ENCODE results near the gene SUMF1.

The SUMF1 gene

DNA sequence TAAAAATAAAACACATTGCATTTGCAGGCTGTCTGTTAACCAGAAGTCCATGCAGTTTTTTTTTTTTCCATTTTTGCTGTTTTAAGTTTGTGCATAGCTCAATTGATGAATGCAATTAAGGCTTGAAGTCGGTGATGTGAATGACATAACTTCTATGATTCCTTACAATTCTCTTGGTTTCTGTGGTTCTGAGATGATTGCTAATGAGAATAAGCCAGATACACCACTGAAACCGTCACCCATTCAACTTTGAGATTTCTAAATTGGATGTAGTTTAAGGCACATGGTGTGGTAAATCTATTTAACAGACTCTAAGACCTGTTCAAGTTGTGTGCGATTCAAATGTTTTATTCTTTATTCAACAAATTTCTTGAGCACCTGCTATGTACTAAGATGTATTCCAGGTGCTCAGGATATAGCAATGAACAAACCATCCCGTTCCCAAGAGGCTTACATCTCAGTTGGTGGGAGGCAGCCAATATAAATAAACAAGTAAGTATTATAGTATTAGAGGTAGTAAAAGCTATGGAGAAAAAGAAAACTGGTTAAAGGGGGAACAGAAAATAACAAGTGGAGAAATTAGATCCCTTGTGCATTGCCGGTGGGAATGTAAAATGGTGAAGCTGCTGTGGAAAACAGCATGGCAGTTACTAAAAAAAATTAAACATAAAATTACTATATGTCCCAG is 30.1 kb upstream of the SUMF1 start:
- no peak for DNase-seq

DNA sequence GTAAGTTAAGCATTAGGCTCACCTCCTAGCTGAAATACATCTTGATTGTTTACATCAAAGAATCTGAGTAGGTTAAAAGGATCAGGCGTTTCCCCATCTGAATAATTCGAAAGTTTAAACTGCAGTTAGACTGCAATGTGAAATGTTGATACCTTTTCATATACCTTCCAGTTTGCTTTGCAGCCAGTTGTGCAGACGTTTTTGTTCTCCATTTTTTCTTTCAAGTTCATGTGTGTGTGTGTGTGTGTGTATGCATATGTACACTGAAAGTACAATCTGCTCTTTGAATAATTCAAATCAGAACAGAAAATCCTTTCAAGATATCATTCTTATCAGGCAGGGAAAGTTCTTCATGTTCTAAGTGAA is 29.0 kb upstream of the SUMF1 start:
- DNase-seq, result no peak

DNA sequence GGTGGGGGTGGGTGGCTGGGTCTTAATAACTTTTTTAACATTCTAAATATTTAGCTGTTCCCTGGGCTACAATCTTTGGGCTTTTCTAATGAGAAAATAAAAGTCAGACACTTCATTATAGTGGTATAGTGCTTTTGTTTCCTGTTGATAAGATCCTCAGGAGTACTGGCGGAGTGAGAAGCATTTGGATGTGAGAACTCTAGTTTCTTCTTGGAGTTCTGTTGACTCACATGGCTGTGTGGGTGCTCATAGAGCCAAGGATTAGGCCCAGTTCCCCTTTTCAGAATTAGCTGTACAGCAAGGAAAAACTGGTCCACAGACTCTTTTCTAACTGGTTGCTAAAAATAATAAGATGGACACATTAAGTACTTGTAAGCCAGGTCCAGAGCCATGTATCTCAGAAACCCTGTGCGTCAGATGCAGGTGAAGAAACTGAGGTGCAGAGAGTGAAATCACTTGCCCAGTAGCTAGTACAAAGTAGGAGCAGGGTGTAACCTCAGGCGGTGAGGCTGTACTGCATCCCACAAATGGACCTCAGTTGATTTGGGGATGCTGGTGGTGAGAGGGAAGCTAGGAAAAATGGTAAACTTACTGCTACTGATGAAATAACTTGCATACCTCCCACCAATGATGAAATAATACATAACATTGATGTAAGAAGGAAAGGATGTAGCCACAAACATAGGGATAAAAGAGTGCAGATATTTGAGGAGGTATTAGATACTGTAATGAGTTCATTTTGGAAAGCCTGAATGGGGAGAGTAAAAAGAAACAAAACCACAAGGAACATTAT is 28.4 kb upstream of the SUMF1 start:
- no peak for DNase-seq

DNA sequence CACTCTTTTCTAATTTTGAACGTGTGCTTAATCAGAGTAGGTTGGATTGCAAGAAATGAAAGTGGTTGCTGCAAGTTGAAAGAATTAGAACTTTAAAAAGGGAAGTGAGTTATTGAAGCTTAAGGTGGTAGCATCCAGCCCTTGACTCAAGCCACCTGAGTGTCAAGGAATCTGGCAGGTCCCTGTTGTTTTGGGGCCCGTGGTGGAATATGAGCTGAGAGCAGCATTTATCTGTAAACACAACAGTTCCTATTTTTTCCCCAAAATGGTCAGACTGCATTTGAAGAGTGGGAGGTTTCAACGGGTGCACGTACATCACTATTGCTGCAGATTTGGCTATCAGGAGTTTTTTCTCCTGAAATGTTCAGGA is 27.8 kb upstream of the SUMF1 start:
- DNase-seq, result no peak

DNA sequence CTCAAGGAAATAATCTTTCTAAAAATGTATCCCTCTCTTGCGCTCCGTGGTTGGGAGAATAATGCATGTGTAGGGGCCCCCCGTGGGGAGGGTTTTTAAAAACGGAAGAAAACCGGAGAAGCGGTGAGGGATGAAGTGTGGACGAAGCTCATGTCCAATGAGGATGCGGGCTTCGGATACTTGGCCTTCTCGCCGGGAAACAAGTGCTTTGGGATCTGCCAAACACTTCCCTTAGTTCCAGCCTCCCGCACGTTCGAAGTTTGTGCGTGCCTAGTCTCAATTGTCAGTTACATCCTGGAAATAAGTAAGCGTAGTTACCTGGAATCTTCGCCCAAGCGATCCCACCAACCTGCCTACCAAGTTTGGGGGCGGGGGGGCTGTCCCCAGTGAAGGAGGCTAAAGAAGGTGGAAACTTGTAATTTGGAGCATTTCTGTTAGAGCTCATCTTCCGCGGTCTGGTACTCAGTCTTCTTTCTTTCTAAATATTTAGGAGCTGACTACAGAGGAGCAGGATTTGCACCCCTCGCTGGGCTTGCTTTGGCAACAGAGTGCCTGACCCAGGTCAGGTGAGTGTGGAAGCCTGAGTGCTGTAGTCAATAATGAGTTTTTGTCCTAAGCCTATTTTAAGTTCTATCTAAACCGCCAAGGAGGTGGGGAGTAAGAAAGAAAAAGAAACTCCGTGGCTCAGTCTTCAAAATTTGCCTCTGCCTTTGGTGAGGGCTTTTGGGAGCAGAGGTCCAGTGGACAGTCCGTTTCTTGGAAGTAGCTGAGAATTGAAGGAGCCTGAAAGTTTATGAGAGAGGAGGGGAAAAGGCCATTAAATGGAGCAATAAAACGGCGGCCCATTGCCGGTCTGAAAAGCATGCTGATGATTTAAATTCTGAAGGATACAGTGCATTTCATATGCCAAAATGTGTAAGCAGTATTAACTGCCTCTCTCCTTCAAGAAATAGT is 27.1 kb upstream of the SUMF1 start:
- DNase-seq, result no peak

DNA sequence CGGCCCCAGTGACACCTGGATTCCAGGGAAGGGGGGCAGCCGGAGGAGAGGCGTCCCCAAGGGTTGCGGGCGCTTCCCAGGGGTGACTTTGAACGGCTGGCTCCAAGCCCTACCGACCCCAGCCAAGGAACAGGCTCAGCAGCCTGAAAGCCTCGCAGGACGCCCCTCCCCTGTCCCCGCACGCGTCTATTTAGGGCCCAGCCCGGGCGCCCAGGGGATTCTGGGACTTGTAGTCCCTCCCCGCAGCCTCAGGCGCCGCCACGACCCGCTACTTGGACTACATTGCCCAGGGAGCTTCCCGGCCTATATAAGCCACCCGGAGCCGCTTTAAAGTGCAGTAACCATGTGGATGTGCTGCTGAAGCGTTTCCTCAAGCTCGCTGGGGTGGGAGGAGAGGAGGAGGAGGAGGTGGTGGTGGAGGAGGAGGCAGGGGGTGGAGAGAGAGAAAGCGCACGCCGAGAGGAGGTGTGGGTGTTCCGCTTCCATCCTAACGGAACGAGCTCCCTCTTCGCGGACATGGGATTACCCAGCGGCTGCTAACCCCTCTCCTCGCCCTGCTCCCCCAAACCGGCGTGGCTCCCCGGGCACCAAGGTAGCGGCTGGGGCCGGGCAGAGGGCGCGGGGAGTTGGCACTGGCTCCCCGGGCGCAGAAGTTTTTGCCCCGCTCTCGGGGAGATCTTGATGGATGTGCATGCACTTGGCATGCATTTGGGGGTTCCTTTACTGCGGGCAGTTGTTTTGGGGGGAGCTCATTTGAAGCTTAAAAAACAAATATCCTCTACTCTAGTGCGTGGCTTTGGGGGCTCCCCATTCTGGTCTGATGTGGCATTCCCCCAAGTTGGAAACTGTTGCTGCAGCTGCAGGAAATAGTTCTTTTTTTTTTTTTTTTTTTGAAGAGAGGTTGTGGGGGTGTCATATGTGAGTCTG is 26.2 kb upstream of the SUMF1 start, which contains the start of gene ITPR1:
TSS of gene ITPR1 (plus strand) at position 335 of the 927 bp plus-strand sequence. CDS start 23,144 bp downstream, outside the sequence.
- DNase-seq, result peak; percentile 88

DNA sequence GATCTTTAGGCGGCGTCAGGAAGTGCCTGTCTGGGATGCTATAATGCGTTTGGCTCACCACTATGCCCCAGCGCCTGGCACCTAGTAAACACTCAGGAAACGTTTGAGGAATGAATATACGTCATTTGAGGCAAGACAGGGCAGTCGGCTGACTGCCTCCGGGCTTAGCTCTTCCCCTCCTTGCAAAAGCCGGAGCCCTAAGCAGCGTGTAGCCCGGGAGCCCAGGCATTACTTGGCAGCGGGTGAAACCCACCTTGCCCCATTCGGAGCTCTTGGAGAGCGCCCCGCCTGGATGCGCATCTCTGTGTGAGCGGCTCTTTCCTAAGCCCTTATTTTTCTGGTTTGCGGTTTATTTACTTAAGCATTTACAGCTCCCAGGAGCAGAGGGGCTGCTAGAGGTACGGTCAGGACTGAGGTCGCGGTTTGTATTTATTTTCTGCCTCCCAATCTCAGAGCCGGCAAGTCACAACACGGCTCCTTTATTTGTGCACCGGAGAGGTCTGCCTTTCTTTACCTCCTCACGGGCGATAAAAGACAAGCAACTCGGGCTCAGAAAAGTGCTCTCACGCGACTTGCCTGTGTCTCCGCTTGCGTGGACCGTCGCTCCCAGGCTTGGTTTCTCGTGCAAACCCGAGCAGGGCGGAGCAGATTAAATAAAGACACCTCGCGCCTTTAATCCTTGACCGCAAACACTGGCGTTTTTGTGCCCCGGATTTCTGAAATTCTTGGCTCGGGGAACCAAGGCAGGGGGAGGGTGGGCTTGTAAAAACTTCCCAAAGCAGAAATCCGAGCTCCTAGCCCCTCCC is 25.3 kb upstream of the SUMF1 start:
- peak; percentile 51 for DNase-seq

DNA sequence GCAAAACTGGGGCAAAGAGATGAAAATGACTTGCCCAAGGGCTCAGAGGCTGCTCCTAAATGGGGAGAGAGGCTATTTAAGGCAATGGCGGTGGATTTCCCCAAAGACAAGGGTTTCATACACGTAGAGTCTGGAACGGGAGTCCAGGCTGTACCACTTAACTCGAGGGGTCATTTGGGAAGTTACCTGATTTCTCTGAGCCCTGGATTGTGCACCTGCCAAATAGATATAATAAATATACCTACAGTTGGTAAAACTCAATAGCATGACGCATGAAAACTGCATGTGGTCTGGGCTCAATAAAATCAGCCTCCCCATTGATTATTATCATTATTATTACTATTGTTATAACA is 24.8 kb upstream of the SUMF1 start:
- no peak for DNase-seq

DNA sequence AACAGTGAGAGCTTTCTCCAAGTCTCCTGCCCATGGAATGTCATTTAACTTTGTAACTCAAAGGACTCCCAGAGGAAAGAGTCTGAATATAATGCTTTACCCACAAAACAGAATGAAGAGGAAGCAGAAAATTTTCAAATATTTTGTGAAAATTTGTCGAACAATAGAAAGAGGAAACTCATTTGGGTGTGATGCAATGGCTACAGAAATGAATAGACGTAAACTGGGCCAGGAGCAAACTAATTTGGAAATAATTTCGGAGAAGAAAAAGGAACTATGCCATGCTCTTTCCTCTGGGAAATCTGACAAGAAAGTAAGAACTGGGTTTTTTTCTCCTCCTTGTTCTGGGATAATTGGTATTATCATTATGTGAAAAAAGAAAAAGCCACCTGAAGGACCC is 11.2 kb upstream of the SUMF1 start:
- no peak for DNase-seq

DNA sequence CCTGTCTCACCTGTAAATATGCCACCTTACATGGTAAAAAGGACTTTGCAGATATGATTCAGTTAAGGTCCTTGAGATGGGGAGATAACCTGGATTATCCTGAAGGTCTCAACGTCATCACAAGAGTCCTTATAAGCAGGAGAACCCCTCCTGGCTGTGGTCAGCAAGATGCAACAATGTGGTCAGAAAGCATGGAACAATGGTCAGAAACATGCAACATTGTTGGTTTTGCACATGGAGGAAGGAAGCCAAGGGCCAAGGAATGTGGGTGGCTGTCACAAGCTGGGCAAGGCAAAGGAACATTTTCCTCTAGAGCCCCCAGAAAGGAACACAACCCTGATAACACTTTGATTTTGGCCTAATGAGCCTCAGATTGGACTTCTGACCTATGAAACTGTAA is 9.4 kb upstream of the SUMF1 start:
- no peak for DNase-seq

DNA sequence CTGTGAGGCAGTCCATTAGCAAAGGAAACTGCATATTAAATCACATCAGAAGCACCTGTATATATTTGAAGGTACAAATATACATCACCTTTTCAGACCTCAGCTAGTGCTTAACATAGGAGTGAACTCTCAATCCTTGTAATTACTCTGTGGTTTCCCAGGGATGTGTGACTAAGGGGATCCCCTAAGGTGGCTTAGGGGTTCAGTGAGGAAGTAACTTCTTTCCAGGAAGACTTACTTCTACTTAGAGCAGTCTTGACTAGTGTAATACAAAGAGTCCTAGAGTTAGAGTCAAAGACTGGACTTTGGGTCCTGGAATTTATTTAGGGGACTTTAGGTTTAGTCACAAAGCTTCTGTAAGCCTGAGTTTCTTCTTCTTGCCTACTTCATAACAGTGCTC is 8.7 kb upstream of the SUMF1 start:
- DNase-seq, result no peak

DNA sequence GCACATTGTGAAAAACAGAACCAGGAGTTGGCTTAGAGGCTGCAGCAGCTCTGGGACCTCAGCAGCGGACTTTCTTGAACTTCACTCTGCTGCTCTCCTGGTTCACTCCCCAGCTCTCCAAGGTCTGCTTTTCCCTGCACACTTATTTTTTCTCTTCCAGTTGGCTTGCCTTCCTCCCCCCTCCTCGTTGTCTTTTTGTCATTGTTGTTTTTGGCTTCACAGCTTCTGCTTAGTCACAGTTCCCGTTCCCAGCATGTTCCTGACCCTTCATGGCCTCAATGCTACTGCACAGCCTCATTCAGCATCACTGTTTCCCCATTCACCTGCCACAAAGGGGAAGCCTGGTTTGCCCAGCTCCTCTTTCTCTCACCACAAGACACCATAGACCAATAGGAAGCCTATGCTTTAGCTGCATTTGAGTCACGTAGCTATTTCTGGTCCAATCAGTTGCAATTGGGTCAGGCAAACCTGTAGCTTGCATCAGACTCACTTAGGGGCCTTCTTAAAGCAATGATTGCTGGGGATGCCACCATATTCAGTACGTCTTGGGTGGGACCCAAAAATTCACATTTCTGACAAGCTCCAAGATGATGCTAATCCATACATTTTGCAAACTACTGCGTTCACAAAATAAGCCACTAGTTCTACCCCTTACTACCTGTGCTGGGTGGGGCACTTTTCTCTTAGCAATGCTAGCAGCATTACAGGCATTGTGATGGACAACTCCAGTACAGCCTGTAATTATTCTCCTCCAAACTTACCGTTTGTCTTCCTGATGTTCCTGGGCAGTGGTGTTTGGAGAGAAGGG is 7.8 kb upstream of the SUMF1 start:
- no peak for DNase-seq

DNA sequence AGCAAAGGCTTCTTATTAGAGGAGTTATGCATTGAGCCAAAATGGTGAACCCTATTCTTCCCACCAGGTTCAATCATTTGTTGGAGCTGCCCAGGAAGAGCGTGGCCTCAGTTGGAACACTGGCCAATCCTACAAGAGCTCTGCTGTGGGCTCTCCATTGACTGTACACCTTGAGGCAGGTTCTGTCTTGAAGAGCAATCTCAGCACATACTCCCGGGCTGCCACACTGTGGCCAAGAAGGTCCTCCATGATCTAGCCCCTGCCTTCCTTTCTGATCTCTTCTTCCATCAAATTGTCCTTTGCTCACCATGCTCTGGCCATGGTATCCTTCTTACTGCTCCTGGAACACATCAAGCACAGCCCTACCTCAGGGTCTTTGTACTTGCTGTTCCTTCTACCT is 5.7 kb upstream of the SUMF1 start:
- DNase-seq, result no peak

DNA sequence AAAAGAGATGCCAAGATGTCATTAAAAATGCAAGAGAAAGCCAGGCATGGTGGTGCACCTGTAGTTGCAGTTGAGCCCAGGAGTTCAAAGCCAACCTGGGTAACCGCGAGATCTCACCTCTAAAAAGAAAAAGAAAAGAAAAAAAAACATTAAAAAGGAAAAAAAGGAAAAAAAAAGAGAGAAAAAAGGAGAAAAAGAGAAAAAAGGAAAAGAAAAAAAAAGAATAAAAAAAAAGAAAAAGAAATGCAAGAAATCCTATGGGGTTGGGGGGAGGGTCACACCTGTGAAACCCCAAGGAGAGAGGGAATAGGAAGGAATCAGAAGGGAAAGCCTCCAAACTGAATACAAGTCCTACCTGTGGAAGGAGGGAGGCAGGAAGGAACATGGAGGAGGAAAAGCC is 5.2 kb upstream of the SUMF1 start:
- DNase-seq, result no peak

DNA sequence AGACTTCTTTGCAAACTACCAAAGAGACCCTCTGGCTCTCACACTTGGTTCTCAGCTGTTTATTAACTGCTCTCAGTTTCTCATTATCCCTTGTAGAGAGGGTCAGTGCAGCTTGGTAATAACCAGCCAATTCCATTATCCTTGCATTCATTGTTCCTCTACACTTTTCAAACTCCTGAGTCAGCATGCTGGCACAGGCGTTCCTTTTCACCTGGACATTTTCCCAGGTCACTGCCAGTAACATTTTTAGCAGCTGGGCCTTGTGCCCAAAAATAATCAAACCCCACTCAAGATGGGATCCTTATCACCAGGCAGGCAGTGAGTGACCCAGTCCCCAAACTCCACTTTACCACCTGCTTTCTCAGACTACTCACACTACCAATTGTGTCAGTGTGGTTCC is 4.8 kb upstream of the SUMF1 start:
- no peak for DNase-seq

DNA sequence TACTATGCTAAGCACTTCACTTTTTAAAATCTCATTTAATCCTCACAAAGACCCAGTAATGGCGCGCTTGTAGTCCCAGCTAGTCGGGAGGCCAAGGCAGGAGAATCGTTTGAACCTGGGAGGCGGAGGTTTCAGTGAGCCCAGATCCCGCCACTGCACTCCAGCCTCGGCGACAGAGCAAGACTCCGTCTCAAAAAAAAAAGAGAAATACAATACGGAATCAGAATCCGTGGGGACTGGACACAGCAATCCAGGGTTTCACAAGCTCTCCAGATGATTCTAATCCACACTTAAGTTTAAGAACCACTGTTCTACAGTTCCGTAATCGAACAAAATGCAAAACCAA is 426 bp upstream of the SUMF1 start:
- no peak for DNase-seq

DNA sequence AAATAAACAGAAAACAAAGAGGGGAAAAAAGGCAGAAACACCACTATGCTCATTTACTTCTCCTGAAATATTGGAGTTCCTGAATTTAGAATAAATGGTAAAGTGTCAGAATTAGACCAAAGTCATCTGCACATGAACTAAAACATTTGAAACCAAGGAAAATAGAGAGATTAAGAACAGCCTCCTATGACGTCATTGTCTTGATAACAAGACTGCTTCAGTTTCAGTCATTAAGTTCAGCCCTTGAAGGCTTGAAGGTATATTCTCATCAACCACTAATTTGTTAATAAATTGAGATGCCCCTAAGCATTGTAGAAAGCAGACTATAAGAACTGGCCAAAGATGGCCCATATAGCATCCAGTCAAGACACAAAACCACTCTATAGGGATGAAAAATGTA is 2.5 kb downstream of the SUMF1 start:
- no peak for DNase-seq

DNA sequence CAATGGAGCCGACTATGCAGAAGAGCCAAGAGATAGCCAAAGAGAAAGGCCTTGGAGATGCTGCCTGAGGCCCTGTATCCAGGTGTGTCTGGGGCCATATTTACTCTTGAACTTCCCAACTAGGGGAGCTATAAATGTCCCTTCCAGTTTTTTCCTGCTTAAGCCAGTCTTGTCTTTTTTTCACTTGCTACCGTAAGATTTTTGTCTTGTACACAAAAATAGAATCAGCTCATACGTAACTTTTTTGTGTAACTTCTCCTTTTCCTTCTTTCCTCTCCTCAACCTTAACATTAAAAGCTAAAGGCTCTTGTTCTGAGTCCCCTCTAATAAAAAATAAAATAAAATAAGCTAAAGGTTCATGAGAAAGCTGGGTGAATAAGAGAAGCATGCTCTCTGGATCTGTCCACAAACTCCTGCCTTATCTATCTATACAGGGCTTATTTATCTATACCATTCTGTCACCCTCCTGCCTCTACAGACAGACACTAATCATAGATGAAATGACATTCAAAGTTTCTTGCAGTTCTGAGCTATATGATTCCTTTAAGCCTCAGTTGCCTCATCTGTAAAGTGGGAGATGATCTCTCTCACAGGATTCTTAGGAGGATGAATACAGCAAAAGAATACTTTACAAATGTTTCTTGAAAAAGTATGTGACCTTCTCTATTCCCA is 4.6 kb downstream of the SUMF1 start:
- DNase-seq, result no peak

DNA sequence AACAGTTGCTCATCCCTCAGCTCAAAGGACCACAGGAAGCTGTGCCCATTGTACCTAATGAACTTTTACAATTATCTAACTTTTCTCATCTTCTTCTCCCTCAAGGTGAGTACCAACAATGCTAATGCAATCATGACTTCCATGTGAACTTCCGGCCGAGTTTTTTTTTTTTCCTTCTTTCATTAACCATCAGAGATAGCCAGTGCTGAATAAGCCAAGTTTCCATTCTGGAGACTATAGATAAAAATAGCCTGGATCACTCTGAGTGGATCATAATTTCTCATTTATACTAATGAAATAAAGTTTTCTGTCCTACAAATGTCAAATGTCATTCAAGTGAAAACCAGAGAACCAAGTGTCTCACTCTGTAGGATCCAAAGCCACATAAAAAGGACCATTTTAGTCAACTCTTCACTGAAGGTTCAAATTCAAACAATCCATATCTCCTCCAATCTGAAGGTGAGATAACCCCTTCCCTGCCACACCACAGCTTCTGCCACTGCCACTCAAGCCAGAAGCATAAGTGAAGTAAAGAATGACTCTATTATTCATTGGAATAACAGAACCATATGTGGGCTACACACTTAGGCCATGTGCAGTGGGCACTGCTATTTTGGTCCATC is 5.5 kb downstream of the SUMF1 start:
- DNase-seq, result no peak

DNA sequence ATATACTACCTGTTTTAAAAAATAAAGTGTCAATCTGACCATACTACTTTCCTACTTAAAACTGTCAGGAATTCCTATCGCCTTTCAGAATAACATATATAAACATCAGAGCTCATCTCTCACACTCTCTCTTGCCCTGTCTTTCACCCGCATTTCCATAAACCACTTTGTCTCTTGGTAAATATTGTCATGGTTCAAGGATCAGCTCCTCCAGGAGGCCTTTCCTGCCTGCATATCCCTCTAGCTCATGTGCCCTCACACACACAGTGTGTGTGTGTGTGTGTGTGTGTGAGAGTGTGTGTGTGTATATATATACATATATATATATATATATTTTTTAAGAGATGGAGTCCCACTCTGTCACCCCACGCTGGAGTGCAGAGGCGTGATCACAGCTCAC is 6.7 kb downstream of the SUMF1 start:
- DNase-seq, result no peak
